Activated CD4-positive, alpha-beta T cell treated with anti-CD3 and anti-CD28 coated beads for 1 hour (primary cell): ENCODE measurements around the gene MOG.

Experiments used
- DNase-seq: peaks from one replicate; pipeline ENCODE4 v3.0.0-alpha.2; 2020

Gene MOG

DNA sequence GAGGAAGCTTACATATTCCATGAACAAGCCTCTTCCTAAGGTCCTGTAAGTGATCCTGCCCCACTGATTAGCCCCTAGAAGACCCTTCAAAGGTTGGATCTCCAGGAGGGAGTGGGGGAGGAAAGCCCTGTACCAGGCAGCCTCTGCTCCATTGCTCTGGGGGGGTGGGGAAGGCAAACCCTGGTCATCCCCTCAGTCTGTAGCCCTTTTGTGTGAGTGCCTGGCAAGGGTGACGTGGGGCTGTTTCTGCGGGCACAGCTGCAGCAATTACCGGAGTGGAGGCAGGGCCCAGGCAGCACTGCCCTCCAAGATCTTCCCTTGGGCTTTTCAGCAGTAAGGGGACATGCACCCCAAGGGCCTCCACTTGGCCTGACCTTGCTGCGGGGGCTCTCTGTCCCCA lies at the start of gene MOG:
MOG (plus strand) TSS at position 295 of the 400 bp plus-strand sequence. CDS start 118 bp downstream, outside the sequence.
- no peak for DNase-seq

DNA sequence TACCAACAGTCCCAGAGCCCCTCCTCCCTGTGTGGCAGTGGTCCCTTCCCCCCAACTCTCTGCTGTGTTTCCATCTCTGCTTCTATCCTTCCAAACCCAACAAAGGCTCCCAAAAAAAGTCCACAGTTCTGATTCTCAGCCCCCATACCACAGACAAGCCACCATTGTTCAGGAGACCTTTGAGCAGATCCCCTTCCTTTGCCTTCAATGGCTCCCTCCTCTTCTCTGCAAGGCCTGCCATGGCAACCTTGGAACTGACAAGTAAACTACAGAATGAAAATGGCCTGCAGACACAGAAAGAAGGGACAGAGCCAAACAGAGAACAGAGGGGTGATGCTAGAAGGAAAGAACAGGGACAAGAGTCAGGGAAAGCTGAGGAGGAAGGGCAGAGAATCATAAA lies 48.8 kb upstream of the MOG start:
- no peak for DNase-seq

DNA sequence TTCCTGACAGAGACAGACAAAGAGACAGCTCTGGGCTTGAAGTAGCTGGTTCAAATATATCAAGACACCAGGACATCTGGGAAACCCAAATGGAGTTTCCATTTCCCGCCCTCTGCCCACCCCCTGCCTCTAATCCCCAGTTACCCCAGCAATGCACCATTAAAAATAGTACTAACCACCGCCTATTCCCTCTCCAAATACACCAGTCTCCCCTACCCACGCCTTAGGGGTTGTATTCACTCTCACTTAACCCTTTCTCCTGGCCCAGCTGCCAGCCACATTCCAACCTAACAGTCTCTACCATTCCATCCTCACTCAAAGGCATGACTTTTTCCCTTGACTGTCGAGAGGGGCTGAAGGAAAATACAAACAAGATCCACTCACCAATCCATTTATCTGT lies 46.4 kb upstream of the MOG start:
- no peak for DNase-seq

DNA sequence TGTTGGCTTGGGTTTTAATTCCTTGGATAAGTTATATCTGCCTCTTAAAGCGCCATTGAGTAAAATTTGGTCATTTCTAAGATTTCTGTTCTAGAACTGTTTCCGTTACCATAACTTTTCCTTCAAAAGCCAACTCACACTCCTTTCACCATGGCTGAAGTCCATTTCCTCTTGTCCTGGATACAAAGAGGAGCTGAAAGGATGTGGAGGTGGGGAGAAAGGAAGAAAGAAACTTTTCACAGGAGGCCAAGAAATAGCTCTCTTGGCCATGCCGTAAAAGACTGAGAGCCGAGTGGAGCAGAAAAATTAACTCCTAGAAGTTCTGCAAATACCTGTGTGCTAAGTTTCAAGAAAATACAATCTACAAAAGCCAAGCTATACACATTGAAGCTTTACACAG lies 45.5 kb upstream of the MOG start:
- DNase-seq = no peak

DNA sequence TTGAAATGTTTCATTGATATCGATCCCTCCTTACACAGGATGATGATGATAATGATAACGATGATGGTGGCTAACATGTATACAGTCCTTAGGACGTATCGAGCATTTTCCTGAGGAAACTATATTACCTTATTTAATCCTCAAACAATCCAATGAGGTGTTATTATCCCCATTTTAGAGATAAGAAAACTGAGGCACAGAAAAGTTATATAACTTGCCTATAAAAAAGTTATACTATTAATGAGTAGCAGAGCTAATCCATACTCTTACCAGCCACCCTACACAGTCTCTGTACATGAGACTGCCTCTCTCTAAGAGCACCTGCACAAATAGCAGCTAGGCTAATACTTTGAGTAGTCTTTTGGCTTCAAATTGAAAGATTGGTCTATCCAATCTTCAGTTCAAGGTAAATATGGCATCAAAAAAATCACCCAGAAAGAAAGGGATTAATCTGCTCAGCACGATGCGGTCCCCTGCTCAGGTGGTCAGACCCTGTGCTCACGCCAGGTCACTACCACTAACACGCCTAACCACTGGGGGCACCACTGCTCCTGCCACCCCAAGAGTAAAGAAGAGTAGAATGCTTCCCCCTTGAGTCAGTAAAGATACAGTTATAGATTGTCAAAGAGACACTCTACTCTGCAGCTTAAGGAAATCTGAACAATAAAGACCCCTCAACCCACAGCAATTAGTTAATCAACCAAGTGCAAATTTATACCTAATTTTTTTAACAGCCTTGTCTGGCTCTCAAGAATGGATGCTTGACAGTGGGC lies 38.9 kb upstream of the MOG start:
- DNase-seq = no peak

DNA sequence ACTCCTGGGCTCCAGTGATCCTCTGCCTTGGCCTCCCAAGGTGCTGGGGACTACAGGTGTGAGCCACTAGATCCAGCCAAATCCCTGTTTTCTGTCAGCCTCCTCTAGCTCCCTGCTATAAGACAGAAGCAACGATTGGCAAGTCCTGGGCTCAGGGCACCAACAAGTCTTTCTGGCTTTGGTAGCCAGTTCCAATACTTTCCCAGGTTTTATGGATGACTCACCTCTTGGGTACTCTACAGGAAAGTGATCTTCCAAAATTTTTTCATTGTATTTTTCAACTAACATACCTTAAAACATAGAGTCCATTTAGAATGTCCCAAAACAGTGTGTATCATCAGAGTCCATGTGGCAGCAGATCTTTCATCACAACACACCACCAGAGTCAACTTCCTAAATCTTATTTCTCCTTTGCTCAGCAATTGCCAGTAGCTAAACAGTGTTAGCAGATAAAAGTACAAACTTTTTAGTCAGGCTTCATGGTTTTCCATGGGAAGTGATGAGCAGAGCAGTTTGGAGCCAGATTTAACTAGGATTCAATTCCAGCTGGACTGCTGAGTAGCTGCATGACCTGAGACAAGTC lies 37.2 kb upstream of the MOG start:
- DNase-seq = no peak

DNA sequence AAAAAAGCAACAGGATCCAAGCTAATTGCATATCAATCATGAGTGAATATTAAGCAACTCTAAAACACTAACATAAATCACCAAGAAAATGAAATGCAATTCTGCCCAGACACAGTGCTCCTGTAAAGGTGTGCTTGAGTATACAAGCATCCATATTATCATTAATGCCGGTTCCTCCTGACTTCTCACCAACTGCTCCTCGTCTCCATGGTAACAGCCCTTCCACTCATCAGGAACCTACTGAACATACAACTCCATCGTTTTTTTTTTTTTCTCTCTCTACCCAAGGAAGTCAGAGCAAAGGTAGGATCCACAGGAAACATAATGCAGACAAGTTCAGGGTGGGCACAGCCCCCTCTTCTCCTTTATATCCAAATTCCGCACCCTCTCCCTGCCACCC lies 36.3 kb upstream of the MOG start:
- no peak for DNase-seq

DNA sequence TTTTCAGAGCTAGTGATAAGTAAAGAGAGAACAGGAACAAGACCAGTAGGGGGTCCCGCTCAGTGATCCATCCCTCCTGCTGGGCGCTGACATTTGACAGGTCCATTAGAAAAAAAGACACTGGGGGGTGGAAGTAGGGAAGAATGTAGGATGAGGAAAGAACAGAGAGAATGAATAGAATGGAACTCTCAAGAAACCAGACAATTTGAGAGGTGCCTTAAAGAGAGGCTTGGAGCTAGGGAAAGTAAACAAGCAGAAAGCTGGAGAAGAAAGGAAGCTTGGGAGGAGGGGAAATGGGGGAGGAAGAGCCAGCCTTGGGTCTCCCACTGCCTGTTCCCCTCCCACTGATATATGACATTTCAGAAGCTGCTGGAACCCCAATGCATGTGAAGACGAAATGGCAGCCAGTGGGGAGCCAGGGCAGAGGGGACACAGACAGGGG lies 32.4 kb upstream of the MOG start:
- no peak for DNase-seq

DNA sequence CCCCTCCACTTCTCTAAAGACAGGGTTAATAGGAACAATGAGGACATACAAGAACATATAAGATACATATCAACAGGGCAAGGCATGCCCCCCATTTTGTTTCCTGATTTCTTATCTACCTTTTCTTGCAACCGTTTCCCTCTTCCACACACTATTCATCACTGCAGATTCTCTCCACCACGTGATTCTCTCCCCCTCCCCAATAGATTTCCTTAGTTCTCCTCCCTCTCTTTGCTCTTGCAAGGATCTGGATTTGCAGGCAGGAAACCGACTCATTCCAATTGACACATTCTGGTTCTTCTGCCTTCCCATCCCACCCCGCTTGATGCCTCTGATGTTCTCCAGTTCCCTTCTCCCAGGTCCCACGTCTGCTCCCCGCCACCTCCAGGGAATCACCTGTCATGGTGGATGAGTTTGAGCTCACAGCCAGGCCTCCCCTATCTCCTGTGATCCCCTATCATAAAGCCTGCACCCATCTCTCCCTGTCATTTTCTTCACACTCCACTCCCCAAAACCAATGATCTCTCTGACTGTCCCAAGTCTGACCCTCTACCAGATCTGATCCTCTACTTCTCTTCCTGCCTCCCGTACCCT lies 31.5 kb upstream of the MOG start:
- DNase-seq = no peak

DNA sequence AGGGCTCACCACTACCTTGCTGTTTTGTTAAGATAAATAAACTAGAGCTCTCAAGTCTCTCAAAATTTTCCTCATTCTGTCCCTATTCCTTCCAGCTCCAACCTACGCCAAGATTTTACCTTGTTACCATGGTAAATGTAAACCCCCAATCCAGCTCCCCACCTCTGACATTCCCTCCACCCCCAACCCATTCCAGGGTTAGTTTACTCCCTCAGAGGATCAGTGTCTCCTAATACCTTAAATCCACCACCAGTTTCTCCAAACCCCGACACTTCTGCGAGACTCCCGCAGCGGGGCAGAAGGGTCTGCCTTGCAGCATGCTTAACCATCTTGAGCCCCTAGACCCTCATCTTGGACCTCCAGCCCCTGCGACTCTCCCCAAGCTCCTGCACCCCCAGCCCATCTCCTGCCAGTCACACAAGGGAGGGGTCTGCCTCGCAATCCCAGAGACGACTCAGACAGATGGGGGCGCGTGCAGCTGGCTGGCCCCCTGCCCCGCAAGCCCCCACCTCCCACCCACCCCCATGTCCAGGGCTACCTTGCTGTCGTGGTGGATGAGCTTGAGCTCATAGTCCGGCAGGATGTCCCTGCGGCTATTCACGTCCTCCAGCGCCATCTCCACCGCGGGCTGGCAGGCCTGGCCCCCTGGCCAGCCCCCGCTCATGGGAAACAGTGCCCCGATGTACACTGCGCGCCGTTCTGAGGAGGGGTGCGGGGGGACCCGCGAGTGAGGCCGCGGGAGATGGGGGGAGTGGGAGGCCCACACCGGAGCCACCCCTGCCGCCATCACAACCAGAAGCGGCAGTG lies 29.7 kb upstream of the MOG start:
- DNase-seq = no peak

DNA sequence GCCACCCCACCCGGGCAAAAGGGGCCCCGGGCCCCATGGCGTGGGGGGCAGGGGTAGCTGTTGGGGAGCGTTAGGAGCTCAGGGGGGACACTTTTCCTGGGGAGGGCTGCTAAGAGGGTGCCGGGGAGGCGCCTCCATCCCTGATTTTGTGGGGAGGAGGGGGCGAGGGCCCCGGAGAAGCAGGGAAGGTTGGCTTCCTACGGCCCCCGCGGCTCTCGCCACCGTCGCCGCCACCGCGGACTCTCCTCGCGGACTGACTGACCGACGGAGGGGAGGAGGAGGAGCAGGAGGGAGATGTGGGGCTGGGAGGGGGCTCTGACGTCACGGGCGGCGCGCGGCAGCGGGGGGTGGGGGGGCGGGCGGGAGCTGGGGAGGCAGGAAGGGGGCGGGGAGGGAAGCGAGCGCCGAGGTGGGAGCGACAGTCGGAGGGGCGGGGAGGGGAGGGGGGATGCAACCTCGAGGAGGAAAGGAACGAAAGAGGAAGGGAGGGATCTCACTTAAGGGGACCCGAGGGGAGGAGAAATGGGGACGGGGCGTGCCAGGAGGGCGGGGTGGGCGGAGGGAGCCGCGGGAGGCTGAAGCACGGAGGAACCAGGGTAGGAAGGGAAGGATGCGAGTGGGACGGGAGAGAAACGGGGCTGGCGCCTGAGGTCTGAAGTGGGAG lies 29.0 kb upstream of the MOG start:
- peak; percentile 30 for DNase-seq

DNA sequence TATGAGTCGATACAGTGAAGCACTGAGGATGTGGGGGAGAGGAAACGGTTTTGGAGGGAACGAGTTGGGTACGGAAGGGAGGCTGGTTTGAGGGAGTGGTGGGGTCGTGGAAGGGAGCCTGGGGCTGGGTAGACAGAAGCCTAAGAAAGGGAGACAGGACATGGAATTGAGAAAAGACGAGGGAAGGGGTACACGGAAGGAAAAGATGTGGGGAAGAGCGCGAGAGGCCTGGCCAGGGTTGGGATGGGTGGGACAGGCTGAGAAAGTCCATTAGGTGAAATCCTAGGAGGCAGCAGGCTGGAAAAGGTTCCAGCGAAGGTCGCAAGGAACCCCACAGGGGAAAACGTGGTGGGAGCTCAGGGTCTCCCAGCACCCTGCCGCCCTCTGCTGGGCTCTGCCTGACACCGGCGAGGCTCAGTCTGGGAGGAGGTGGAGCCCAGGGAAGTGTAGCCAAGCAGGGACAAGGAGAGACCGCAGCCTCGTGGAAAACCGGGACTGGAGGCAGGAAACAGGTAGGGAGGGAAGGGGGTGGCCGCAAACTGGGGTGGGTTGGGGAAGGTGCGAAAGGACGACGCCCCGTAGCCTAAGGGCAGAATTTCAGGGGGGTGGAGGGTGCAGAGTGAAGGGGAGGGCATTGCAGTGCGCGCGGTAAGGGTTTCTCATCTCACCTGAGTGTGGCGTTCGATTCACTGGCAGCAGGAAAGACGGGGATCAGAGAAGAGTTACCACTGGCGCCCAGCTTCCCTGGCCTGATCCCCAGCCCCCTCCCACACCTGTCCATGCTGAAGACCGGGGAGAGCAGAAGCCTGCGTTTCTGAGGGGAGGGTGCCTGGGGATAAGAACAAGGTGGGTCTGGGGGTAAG lies 28.2 kb upstream of the MOG start:
- peak; percentile 30 for DNase-seq

DNA sequence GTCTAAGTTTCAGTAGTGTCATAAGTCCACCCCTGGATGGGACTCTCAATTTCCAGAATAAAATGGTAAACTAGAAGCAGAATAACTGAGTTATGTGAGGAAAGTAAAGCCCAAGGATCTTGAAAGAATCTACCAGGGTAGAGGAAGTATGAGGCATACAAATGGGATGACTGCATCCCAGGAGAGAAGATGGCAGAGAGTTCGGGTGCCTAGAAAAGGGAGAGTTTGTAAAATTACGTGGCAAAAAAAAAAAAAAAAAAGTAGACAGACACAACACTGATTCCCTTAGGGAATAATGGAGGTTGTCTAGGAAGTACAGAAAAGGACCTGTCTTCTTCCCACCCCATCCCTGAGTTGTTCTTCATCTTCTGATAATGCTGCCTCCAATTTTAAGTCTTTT lies 27.3 kb upstream of the MOG start:
- DNase-seq = no peak

DNA sequence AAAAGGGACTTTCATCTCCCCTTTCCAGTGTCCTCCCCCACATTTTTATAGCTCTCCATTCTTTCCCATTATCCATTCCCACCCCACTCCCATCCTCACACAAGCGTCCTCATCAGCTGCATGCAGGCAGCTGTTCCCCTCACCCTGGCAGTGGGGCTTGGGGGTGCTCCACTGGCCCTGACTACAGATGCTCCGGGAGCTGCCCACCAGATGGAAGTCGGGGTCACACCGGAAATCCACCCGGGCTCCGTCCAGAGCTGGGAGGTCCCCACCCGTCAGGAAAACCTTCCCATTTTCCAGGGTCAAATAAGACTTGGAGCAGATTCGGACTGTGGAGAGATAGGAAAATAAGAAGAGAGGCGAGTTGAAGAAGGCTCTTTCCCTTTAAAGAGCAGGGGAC lies 26.6 kb upstream of the MOG start:
- DNase-seq = no peak

DNA sequence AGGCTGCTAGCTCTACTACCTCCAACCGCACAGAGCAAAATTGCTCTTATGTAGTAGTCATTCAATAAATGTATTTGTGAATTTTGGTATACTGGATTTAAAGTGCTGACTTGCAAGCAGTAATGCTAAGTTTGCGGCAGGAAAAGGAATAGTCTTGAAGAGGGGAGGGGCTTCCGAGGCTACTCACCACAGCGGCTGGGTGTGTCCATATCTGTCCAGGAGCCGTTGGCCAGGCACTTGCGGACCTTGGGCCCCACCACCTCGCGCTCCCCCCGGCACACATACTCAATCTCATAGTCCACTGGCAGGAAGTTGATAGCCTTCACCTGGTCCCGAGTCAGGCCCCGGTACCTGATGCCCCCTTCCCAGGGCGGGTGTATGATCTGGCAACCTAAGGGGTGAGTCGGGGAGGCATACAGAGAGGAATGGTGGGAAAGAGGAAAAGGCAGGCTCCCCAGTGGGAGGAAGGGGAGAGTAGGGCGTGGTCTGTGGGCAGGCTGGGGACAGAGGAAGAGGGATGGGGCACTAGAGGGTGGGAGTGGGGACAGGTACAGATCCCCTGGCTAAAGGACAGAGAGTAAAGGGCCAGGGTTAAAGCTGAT lies 25.6 kb upstream of the MOG start:
- no peak for DNase-seq

DNA sequence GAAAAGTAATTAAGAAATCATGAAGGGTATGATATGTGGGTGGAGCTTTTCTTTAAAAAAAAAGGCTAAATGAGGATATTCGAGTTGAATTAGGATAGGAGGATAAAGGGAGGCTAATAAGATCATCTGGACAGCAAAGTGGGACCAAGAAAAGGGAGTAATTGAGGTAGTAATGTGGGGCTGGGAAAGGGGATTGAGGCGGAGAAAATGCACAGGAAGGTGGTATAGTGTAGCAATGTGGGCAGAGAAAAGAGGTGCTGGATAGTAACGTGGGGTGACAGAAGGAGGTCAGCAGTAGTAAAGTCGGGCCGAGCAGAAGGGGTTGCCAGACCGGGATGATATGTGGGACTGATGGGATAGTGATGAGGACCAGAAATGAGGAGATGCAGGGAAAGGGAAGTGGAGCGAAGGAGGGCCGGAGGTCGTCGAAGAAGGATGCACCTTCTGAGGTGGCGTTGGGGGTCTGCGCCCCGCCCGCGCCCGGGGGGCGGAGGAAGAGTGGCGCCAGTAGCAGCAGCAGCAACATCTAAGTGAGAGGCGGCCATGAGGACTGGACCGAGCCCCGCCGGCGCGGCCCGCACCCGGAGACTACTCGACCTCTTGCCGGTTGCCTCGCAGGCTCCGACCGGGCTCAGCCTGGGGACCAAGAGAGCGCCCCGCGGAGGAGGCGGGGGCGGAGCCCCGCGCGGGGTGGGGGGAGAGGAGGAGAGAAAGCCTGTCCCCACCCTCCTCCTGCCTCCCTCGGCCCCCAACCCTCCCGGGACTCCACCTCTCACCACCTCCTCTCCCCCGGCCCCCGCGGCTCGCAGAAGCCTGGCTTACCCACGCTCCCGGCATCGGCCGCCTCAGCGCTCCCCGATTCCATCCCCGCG lies 24.8 kb upstream of the MOG start:
- DNase-seq = peak; percentile 43

DNA sequence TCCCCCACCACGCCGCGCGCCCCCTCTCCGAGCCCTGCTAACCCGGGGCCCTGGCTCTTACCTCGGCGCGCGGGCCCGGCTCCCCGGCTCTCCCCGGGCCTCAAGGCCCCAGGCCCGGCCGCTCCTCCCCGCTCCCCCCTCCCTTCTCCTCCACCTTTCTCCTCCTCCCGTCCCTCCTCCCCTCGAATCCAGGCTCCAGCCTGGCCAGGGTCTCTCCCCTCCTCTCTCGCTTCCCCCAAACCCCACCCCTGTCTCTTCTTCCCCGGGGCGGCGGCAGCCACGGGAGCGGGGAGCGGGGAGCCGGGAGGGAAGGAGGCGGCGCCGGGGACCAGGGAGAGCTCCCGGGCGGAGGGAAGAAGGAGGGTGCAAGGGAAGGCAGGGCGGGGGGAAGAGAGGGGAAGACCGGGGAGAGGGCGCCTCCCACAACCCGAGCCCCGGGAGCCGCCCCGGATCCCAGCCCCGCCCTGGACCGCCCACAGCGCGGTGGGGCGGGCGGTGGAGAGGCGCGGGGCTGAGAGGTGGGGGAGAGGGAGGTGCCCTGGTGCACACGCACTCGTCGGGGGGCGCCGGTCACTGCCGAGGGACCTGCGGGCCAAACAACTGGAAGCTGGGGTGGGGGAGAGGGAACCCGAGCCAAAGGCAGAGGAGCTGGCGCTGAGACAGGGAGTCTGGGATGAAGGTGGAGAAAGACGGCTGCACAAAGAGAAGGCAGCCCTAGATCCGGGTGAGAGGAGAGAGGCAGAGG lies 23.9 kb upstream of the MOG start, which contains the start of gene GABBR1:
GABBR1 (minus strand) TSS at position 395 of the 745 bp plus-strand sequence. CDS start 798 bp downstream, outside the sequence.
- DNase-seq = peak; percentile 54

DNA sequence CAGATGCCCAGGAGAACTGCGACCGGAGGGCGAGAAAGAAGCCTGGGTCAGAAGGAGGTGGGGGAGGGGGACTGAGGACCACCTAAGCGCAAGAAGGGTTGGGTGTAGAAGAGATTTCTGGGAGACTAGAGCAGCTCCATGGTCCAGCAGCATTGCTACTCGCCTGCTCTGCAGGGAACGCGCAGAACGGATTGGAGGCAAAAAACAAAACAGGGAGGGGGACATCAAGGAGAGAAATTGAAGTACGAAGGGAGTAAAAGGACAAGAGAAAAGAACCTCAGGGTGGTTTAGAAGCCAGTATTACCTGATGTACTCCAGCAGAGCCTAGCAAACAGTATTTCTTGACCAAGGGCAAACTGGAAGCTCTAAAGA lies 23.4 kb upstream of the MOG start:
- no peak for DNase-seq

DNA sequence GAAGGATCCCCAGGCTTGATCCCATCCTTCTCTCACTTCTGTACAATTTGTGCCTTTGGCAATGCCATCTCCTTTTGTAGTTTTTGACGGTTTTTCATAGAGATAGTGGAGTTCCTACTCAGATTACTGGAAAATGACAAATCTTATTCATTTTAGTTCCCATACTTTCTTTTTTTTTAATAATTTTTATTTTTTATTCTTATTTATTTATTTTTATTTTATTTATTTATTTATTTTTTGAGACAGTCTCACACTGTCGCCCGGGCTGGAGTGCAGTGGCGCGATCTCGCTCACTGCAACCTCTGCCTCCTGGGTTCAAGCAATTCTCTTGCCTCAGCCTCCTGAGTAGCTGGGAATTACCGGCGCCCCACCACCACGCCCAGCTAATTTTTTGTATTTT lies 19.6 kb upstream of the MOG start:
- no peak for DNase-seq
